ENCODE data around the gene CCDC17.
"Not testable (repeated sequence)": the region's sequence is repeated elsewhere in the genome, so short reads cannot be mapped to it uniquely, and the experiment has no call there.

The CCDC17 gene

GRCh38 chr1:45621895-45622523, 1.8 kb downstream of the CCDC17 start:
- no peak for DNase-seq (ENCODE audit: low read depth in 1 of 2, low spot score in 1 of 2)

- no peak for DNase-seq (ENCODE audit: low read depth in 1 of 2, low spot score in 1 of 2)
Observed at GRCh38 chr1:45621501-45621836, 2.4 kb downstream of the CCDC17 start.

DNA sequence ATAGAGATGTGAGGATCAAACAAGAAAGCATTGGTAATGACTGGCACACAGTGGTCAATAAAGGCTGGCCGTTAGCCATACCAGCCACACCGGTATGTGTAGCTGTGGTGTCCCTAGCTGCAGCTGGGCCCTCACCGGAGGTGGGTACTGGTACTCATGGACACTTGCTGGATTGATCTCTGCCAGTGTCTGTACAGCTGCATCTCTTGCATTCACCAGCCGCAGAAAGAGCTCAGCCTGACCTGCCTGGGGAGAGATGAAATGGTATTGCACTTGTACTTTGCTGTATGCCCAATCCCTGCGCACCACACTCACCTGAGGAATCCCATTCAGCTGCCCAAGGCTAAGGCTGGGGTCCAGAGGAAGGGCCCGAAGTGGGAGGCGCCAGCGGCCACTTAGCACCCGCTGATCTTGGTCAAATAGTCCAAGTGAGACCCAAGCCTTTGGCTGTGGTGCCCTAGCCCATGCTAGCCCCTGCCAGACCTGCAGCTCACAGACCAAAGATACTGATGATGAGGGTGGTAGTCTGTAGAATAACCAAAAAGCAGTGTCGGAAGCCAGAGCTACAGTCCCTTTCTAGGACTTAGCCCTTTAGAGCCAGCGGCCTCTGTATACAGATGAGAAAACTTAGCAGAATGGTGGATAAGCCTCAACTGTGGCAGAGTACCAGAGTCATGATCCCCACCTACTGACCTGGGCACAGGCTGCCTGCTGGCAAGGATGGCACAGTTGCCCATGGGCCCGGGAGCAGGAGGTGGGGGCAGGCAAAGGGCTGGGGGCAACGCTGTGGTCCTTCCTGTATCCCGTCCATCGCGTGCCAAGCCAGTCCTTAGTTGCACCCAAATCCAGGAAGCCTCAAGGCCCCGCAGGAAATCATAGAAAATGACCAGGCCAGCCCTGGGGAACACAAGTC, 3.0 kb downstream of the CCDC17 start:
- DNase-seq (ENCODE audit: low read depth in 1 of 2, low spot score in 1 of 2): no peak

DNA sequence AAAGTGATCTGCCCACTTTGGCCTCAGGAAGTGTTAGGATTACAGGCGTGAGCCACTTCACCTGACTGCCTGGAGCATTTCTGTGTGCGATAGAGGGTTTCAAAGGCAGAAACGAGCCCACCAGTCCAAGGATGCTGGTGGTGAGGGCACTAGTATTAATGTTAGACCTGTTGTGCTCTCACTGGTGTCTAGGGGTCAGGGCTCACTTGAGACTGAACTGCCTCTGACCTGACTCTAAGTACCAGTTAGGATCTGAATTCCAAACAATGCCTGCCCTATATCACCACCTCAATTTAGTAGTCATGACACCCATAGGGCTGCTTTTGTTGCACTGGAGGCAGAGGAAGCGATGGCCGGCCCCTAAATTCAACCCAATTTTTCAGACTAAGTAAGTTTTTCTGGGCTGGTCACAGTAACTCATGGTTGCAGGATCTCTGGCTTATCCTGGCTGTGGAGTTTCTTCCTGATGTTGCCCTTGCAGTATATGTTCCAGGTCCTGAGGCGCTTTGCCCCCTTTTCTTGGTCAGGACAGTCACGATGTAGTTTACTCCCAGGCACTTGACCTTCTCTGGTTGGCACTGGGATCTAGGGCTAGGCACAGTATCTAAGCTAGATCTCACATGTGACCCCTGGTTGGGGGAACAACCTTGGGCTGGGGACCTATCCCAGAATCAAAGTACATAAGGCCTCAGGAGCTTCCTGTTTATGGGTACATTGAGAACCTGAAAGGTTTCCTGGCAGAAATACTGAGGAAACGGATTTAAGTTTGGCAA, 4.5 kb downstream of the CCDC17 start:
- no peak for DNase-seq (ENCODE audit: low read depth in 1 of 2, low spot score in 1 of 2)

DNA sequence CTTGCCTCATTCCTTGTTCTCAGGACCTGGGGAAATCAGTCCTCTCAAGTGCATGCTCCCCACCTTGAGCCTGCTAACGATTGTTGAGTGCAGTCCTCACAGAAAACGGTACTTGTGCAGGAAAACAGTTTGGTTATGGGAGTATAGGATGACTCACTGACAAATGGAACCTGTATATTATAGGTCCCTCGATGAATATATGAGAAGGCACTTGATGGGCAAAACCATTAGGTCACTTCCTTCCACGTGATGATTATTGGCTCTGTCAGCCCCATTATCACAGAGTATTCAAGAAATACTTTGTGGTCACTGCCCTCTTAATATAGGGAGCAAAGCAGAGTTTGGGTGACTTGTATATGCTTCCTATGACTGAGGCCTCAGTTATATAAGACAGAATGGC, 6.2 kb downstream of the CCDC17 start:
- DNase-seq (ENCODE audit: low read depth in 1 of 2, low spot score in 1 of 2): no peak

- DNase-seq (ENCODE audit: low read depth in 1 of 2, low spot score in 1 of 2): no peak
Observed at GRCh38 chr1:45615885-45616284, 8.0 kb downstream of the CCDC17 start.

- DNase-seq (ENCODE audit: low read depth in 1 of 2, low spot score in 1 of 2): no peak
Observed at GRCh38 chr1:45612941-45613579, 10.8 kb downstream of the CCDC17 start.

DNA sequence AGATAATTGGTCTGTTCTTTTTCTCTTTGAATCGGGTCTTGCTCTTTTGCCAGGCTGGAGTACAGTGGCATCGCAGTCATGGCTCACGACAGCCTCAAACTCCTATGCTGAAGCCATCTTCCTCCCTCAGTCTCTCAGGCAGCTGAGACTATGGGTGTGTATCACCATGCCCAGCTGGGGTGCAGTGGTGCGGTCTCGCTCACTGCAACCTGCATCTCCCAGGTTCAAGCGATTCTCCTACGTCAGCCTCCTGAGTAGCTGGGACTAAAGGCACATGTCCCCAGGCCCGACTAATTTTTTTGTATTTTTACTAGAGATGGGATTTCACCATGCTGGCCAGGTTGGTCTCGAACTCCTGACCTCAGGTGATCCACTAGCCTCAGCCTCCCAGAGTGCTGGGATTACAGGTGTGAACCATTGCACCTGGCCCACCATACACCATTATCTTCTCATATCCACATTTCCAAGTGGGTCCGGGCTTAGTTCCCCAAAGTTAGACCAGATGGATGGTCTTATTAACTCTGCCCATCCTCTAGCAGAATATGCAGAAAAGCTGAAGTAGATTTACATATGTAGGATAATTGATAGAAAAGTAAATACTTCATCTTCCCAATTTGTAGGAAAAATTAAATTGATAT, 13.1 kb downstream of the CCDC17 start:
- DNase-seq (ENCODE audit: low read depth in 1 of 2, low spot score in 1 of 2): no peak

DNA sequence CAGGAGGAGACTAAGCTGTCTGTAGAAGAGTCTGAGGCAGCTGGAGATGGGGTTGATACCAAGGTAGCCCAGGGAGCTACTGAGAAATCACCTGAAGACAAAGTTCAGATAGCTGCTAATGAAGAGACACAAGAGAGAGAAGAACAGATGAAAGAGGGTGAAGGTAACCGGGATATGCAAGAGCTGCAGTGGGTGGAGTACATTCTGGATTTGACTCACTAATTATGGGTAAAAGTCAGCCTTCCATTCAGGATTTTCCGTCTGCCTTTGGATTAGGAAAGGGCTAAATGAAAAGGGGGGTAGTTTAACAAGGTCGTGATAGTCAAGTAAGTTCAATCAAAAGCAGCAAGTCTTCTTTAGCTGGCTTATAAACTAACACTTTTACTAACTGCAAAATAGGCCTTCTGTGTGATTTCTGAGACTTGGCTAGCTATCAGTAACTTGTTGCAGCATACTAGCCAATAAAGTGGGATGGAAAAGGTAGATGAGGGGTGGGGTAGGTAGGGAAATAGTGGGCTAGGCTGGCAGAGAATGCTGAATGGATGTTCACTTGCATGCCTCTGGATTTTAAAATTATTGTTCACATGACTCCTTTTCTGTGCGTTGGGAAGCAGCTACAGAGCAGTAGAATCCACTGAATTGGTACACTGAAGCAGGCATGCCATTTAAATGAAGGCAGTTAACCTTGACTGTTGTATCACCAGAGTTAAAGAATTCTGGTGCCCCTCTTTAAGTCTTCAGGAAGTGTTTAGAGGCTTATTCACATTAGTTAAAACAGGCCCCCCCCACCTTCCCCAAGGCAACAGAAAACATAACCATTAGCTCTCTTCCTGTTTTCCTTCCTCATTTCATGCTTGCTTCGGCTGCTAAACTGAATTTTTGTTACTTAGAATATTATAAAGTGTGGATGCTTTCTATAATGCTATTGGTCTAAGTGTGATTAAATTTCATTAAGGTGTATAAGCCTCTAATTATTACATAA, 15.4 kb downstream of the CCDC17 start:
- DNase-seq (ENCODE audit: low read depth in 1 of 2, low spot score in 1 of 2): no peak

DNA sequence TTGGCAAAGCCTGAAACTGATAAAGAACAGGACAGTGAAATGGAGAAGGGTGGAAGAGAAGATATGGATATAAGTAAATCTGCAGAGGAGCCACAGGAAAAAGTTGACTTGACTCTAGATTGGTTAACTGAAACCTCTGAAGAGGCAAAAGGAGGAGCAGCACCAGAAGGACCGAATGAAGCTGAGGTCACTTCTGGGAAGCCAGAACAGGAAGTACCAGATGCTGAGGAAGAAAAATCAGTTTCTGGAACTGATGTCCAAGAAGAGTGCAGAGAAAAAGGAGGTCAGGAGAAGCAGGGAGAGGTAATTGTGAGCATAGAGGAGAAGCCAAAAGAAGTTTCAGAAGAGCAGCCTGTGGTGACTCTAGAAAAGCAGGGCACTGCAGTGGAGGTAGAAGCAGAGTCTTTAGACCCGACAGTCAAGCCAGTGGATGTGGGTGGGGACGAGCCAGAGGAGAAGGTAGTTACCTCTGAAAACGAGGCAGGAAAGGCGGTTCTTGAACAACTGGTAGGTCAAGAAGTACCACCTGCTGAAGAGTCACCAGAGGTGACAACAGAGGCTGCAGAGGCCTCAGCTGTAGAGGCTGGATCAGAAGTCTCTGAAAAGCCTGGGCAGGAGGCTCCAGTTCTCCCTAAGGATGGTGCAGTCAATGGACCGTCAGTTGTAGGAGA, 16.3 kb downstream of the CCDC17 start:
- no peak for DNase-seq (ENCODE audit: low read depth in 1 of 2, low spot score in 1 of 2)

DNA sequence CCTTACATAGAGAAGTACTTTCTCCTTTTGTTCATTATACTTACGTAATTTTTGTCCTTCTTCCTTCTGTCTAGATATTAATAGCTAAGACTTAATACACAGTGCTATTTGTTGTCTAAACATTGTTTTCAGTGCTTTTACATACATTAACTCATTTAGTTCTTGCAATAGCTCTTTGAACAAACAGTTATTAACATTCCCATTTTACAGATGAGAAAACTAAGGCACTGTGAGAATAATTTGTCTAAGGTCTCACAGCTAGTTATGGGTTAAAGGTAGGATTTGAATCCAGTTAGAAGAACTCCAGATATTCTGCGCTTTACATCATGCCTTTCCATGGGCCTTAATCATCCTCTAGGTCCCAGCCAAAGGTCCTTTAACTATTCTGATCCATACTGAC, 19.6 kb downstream of the CCDC17 start:
- no peak for DNase-seq (ENCODE audit: low read depth in 1 of 2, low spot score in 1 of 2)

GRCh38 chr1:45596765-45597164, 27.1 kb downstream of the CCDC17 start:
- not testable (repeated sequence) for DNase-seq (ENCODE audit: low read depth in 1 of 2, low spot score in 1 of 2)

DNA sequence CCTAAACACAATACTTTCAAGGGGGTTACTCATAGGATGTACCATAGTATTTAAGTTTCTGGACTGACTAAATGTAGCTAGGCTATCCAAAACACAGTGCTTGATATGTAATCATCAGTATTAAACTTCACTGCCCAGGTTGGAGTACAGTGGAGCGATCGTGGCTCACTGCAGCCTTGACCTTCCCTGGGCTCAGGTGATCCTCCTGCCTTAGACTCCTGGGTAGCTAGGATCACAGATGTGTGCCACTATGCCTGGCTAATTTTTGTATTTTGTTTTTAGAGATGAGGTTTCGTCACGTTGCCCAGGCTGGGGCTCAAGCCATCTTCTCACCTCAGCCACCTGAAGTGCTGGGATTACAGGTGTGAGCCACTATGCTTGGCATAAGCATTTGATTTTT, 29.4 kb downstream of the CCDC17 start:
- DNase-seq (ENCODE audit: low read depth in 1 of 2, low spot score in 1 of 2): no peak

GRCh38 chr1:45589861-45590260, 34.0 kb downstream of the CCDC17 start:
- DNase-seq (ENCODE audit: low read depth in 1 of 2, low spot score in 1 of 2): no peak

DNA sequence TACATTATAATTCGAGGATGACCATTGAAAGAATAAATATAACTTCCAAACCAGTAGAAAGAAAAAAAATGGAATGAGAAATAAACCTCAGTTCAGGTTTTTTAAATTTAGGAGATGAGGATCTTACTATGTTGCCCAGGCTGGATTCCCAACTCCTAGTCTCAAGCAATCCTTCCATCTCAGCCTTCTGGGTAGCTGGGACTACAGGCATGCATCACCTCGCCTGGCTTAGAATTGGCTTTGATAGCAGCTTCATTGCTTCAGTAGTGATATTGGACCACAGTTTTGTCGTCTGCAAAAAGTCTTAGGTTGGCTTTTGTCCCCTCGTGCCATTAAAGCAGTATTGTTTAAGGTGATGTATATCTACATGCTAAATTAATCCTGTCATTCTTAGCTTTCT, 37.1 kb downstream of the CCDC17 start:
- no peak for DNase-seq (ENCODE audit: low read depth in 1 of 2, low spot score in 1 of 2)

DNA sequence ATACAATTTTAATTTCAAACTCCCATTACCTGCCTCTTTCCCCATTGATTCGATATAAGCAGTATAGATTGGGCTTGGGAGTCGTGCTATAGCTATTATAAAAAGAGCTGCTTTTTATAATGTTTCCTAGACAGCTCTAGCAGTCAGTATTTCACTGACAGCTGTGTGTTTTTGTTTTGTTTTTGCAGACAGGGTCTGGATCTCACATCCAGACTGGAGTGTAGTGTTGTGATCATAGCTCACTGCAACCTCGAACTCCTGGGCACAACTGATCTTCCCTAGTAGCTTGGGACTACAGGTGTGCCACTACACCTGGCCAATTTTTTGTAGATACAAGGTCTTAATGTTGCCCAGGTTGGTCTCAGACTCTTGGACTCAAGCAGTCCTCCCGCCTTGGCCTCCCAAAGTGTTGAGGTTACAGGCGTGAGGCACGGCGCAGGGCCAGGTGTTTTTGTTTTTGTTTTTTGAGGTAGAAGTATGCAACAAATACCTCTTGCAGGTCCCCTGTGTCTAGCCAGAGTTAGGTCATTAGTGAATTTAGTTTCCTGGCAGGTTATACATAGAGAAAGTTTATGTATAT, 38.3 kb downstream of the CCDC17 start:
- DNase-seq (ENCODE audit: low read depth in 1 of 2, low spot score in 1 of 2): no peak

DNA sequence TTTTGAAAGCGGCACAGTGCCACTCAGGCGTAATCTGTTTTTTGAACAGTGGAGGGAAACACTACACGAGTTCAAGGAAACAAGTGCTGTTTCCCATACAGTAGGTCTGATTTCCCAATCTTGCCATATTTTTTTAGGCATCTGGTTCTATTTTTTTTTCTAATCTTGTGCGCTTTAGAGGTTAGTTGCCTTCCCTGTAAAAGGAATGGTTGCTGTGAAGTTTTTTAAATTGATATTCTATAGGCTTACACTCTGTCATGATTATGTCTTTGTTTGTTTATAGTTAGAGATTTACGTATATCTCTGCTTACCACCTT, 38.8 kb downstream of the CCDC17 start:
- no peak for DNase-seq (ENCODE audit: low read depth in 1 of 2, low spot score in 1 of 2)

DNA sequence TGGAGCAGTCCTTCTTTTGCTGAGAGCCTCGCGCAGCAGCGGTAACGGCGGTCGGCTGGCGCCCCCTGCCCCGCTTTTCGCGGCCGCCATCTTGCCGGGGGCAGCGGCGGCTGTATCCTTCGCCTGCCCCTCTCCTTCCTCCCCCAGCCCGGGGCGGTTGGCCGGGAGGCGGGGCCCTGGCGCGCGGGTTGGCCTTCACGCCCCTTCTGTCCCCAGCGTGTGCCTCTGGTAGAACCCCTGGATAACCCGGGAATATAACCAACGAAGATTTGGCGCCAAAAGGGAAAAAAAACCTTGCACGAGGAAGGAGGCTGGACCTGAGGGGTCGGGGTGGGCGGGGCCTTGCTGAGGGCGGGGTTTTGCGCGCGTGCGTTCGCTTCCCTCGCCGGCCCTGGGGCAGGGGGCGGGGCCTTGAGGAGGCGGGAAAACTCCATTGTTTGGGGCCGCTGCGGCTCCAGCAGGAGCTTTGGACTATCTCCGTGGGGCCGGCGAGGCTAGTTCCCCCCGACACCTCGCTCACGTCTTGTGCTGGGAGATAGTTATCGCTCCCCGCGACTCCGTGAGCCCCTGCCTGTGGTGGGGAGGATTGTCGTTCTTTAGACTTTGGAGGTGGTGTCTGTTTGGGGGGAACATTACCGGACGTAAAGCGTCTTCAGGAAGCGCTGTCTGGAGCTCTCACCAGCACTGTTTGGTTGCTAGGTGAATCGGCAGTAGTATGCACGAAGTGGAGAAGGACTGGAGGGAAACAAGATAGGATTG, 39.3 kb downstream of the CCDC17 start:
- DNase-seq (ENCODE audit: low read depth in 1 of 2, low spot score in 1 of 2): peak; percentile 75 to 80
